Kidney (tissue), 14 donors: ENCODE results near the gene PTPRK. TPM values are rescaled to one million over a fixed set of nuclear protein-coding genes. Genes with fewer than 3 reads are reported as not detected.
A peak's percentile ranks its signal among the peaks of the same experiment; 100 is the strongest.

Source experiments
- DNase-seq, 5 donors: peaks; one replicate each; pipeline ENCODE4 v3.0.0-alpha.2; 2013 to 2020
- FAIRE-seq: peaks from 2 replicates; lab custom pipeline; 2012; peaks lifted over from hg19 to GRCh38; lab: Jason Lieb, UNC
- H3K27ac ChIP-seq, 2 donors: one replicate each; pipeline ENCODE4 v1.7.0; 2013; ENCODE audit warnings: low read depth in 2 of 2, low read length in 2 of 2, inconsistent platforms in 1 of 2
- H3K27me3 ChIP-seq: one replicate; pipeline ENCODE4 v1.7.1; 2013; ENCODE audit warnings: low read length, inconsistent platforms; ENCODE audit not compliant: control insufficient read depth, insufficient read depth
- H3K36me3 ChIP-seq, 3 donors: one replicate each; pipeline versions ENCODE4 v1.7.0 to v1.7.1; 2013; ENCODE audit warnings: low read length in 3 of 3, control low read depth in 1 of 3, inconsistent platforms in 1 of 3; ENCODE audit not compliant: insufficient read depth in 3 of 3, control insufficient read depth in 2 of 3
- H3K4me1 ChIP-seq, 3 donors: one replicate each; pipeline versions ENCODE4 v1.7.0 to v1.7.1; 2013; ENCODE audit warnings: low read length in 3 of 3, inconsistent platforms in 1 of 3, low read depth in 1 of 3; ENCODE audit not compliant: control insufficient read depth in 2 of 3, insufficient read depth in 2 of 3
- H3K4me3 ChIP-seq, 3 donors: one replicate each; pipeline versions ENCODE4 v1.7.0 to v1.8.1; 2013; ENCODE audit warnings: low read length in 3 of 3, control low read depth in 1 of 3, inconsistent platforms in 1 of 3
- H3K9ac ChIP-seq, 3 donors: one replicate each; pipeline versions ENCODE4 v1.7.0 to v1.7.1; 2013; ENCODE audit warnings: low read length in 3 of 3, control low read depth in 1 of 3, inconsistent platforms in 1 of 3
- H3K9me3 ChIP-seq, 3 donors: one replicate each; pipeline versions ENCODE4 v1.7.0 to v1.7.1; 2013; ENCODE audit warnings: low read length in 3 of 3, control low read depth in 1 of 3, inconsistent platforms in 1 of 3; ENCODE audit not compliant: control insufficient read depth in 2 of 3, insufficient read depth in 1 of 3
- intact Hi-C: fragments of 100-400 bp; cut with DNase I; formaldehyde crosslinking; loops from one replicate; pipeline ENCODE4 v1.11.1; 2022
- polyA plus RNA-seq: library from polyadenylated mRNA; stranded (reverse); fragments of 350-450 nt; fragmentation: Illumina TruSeq; extraction: RNeasy Lipid Tissue Mini Kit (QIAGEN cat#74804); gene quantifications from one replicate; pipeline ENCODE4 v1.2.3, GENCODE V29; 2014; ENCODE audit warnings: low read depth, low replicate concordance; ENCODE audit not compliant: insufficient read depth
- total RNA-seq: library from RNA; stranded (reverse); fragmentation: NEBNext Ultra II Directional; extraction: Animal tissue kit (Norgen Biotek cat#: 25700); gene quantifications from one replicate; pipeline ENCODE4 v1.2.1, GENCODE V29; 2021
- TF ChIP-seq, protein P1 (sequence below): IDR thresholded peaks from 3 replicates; pipeline ENCODE4 v1.5.1; 2012; ENCODE audit warnings: mild to moderate bottlenecking, moderate library complexity, borderline replicate concordance; ENCODE audit not compliant: insufficient read depth; ENCODE audit errors: extremely low read depth
- donor health status: control.
- donor health status: control.
- donor health status: control.
- donor health status: control.
- donor health status: control.
- donor health status: DM: yes; HTN: yes; CAD: no.
- donor health status: Normal renal cell carcinoma (clear cell type).

PTPRK gene
- total and polyA plus RNA-seq, 2 donors from 2014 or later: 9.2 to 72.8 TPM

DNA sequence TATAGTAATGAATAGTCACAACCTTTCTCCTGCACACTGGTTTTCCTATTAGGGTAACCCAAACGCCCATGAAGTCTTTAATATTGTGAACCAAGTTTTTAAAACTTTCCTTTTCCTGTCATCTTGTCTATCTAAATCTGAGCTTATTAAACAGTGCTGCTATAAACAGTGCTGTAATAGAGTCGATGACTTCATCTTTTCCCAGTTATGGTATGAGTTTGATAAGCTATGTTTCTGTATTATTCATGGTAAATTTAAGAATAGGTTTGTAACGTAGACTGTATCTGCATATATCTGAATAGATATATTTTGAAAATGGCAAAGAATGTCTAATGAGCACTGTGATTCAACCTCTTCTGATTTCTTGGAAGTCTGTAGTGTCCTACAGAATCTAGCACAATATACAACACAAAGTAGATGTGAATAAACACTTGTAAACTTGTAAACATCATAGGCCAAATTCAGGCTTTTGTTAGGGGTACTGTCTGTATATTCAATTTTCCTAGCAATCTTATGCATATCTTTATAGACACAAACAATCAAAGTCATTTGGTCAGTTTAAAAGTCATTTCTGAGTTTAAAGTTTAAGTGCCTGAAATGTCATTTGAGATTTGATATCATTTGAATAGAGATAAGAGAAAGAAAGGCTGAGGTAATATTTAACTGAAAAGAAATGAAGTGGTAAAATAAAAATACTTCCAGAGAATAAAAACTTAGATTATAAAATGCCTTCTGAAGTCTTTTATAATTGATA is 155.5 kb downstream of the PTPRK start:
- no peaks in the 10 kb centered on the region for H3K9me3 ChIP-seq
- DNase-seq (no peak), FAIRE-seq (no peak)
- H3K4me3 ChIP-seq: no peak overlapping the region
- no peaks in the 10 kb centered on the region for H3K4me1 ChIP-seq
- no peak overlapping the region for H3K9ac ChIP-seq
- H3K27me3 ChIP-seq: no peaks in the 10 kb centered on the region
- intact Hi-C loops: no loop called here
- H3K36me3 ChIP-seq: no peaks in the 10 kb centered on the region
- TF ChIP-seq, protein P1, sequence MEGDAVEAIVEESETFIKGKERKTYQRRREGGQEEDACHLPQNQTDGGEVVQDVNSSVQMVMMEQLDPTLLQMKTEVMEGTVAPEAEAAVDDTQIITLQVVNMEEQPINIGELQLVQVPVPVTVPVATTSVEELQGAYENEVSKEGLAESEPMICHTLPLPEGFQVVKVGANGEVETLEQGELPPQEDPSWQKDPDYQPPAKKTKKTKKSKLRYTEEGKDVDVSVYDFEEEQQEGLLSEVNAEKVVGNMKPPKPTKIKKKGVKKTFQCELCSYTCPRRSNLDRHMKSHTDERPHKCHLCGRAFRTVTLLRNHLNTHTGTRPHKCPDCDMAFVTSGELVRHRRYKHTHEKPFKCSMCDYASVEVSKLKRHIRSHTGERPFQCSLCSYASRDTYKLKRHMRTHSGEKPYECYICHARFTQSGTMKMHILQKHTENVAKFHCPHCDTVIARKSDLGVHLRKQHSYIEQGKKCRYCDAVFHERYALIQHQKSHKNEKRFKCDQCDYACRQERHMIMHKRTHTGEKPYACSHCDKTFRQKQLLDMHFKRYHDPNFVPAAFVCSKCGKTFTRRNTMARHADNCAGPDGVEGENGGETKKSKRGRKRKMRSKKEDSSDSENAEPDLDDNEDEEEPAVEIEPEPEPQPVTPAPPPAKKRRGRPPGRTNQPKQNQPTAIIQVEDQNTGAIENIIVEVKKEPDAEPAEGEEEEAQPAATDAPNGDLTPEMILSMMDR: no peak
- no peak overlapping the region for H3K27ac ChIP-seq

DNA sequence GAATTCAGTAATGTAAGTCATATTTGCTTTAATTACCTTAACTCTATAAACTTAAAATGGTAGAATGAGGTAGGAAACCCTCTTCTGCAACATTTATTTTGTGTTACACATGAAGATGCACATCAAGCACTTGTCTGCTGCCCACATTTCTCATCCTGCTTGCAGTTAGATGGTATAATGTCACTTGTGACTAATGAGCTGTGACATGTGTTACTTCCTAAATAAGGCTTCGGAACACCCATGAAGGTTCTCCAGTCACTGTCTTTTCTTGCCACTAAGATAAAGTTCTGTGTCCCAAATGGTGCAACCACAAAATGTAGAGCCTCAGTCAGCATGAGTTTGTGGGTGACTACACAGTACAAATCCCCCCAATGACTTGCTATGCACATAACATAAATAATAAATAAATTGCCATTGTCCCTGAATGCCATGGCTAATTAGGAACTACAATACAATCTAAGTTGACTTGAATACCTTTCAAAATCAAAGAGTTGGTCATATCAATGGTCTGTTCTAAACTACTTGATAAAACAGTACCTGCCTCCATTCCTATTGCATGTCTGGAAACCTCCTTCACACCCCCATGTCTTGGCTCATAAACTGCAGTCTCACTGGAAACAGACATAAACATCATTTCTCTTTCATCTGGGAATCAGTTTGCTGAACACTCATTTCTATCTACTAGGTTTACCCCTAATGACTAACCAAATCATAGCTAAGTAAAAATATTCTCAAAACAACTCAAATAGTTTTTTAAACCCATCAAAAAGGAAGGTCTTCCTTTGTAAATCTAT is 157.2 kb downstream of the PTPRK start:
- Histone ChIP-seq H3K4me1 (peaks cover 0 to 1% (median 0%) of the 10 kb centered on the region in 3 donors), H3K36me3 (no peaks in the 10 kb centered on the region), H3K27ac (no peak overlapping the region), H3K9me3 (no peaks in the 10 kb centered on the region), H3K4me3 (no peak overlapping the region), H3K27me3 (no peaks in the 10 kb centered on the region), H3K9ac (no peak overlapping the region)
- DNase-seq (peak in 3 of 5 donors; percentile 52 to 87 (median 73)), FAIRE-seq (no peak)
- intact Hi-C loops: no loop called here
- TF ChIP-seq, protein P1: no peak

DNA sequence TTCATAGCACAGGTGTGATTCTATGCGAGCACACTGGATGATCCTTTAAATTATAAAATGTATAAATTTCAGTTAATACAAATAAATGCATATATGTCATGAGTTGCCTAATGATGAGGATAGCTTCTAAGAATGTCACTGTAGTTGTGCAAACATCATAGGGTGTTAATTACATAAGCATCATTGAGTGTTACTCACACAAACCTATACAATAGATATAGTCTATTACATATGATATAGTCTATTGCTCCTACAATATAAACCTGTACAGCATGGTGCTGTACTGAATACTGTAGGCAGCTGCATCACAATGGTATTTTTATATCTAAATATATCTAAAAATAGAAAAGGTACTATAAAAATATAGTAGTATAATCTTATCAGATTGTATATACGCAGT is 159.0 kb downstream of the PTPRK start:
- Histone ChIP-seq H3K27me3 (no peaks in the 10 kb centered on the region), H3K36me3 (no peaks in the 10 kb centered on the region), H3K4me3 (no peak overlapping the region), H3K9me3 (no peaks in the 10 kb centered on the region), H3K9ac (no peak overlapping the region), H3K27ac (no peak overlapping the region), H3K4me1 (peaks cover 0 to 4% (median 0%) of the 10 kb centered on the region in 3 donors)
- TF ChIP-seq, protein P1: no peak
- intact Hi-C loops: no loop called here
- FAIRE-seq (no peak), DNase-seq (no peak)
